ENCODE results near the gene TNPO2.
A peak's percentile ranks its signal among the peaks of the same experiment; 100 is the strongest.

Gene TNPO2

GRCh38 chr19:12676384-12676792, 47.3 kb downstream of the TNPO2 start:
- DNase-seq (ENCODE audit: low read depth in 2 of 2) = peak; percentile 84 to 85

- DNase-seq (ENCODE audit: low read depth in 2 of 2) = no peak
These were observed 47.8 kb downstream of the TNPO2 start for GRCh38 chr19:12675940-12676339.

- no peak for DNase-seq (ENCODE audit: low read depth in 2 of 2)
These were observed 48.3 kb downstream of the TNPO2 start for GRCh38 chr19:12675399-12675798.

- DNase-seq (ENCODE audit: low read depth in 2 of 2) = no peak
These were observed 51.0 kb downstream of the TNPO2 start for GRCh38 chr19:12672744-12673143.

- DNase-seq (ENCODE audit: low read depth in 2 of 2) = no peak
These were observed 53.4 kb downstream of the TNPO2 start for GRCh38 chr19:12670159-12670928.

- DNase-seq (ENCODE audit: low read depth in 2 of 2) = peak; percentile 63 to 70
These were observed 54.2 kb downstream of the TNPO2 start for GRCh38 chr19:12669270-12670158.

- peak; percentile 51 to 59 for DNase-seq (ENCODE audit: low read depth in 2 of 2)
These were observed 54.8 kb downstream of the TNPO2 start for GRCh38 chr19:12668932-12669269.

- DNase-seq (ENCODE audit: low read depth in 2 of 2) = no peak
These were observed 55.4 kb downstream of the TNPO2 start for GRCh38 chr19:12668346-12668745.

- no peak for DNase-seq (ENCODE audit: low read depth in 2 of 2)
These were observed 55.9 kb downstream of the TNPO2 start for GRCh38 chr19:12667731-12668302.

- DNase-seq (ENCODE audit: low read depth in 2 of 2) = peak; percentile 75 to 85
These were observed 57.3 kb downstream of the TNPO2 start, which contains the start of the genes MAN2B1 and WDR83 for GRCh38 chr19:12666265-12667048. MAN2B1 (minus strand) TSS chr19:12666742; CDS start chr19:12666701, 41 bp downstream. WDR83 (plus strand) TSS chr19:12666807; CDS start chr19:12669791, 2,984 bp downstream.

- no peak for DNase-seq (ENCODE audit: low read depth in 2 of 2)
These were observed 58.0 kb downstream of the TNPO2 start for GRCh38 chr19:12665671-12666264.

- DNase-seq (ENCODE audit: low read depth in 2 of 2) = peak; percentile 25 to 30
These were observed 58.5 kb downstream of the TNPO2 start for GRCh38 chr19:12665281-12665573.

GRCh38 chr19:12664406-12665280, 59.1 kb downstream of the TNPO2 start:
- DNase-seq (ENCODE audit: low read depth in 2 of 2) = no peak

- no peak for DNase-seq (ENCODE audit: low read depth in 2 of 2)
These were observed 62.8 kb downstream of the TNPO2 start for GRCh38 chr19:12660980-12661379.

- DNase-seq (ENCODE audit: low read depth in 2 of 2) = no peak
These were observed 65.8 kb downstream of the TNPO2 start for GRCh38 chr19:12657966-12658365.

- peak in 1 of 2 donors; percentile 16 for DNase-seq (ENCODE audit: low read depth in 2 of 2)
These were observed 66.7 kb downstream of the TNPO2 start for GRCh38 chr19:12656899-12657571.

- no peak for DNase-seq (ENCODE audit: low read depth in 2 of 2)
These were observed 68.2 kb downstream of the TNPO2 start for GRCh38 chr19:12655546-12655945.

- DNase-seq (ENCODE audit: low read depth in 2 of 2) = no peak
These were observed 71.5 kb downstream of the TNPO2 start for GRCh38 chr19:12652219-12652618.

GRCh38 chr19:12649941-12650340, 73.8 kb downstream of the TNPO2 start:
- DNase-seq (ENCODE audit: low read depth in 2 of 2) = no peak

Data from stimulated activated CD4-positive, alpha-beta T cell treated with anti-CD3 and anti-CD28 coated beads, Interleukin-1b, Interleukin-23, amount 100 ng/mL, for 4 hours (primary cell).